ENCODE measurements around the gene AATK. TPM values are rescaled to one million over a fixed set of nuclear protein-coding genes. Genes with fewer than 3 reads are reported as not detected.

Gene AATK
- total and polyA plus RNA-seq, 8 donors = 13.3 to 48.5 (median 19.4) TPM

GRCh38 chr17:81097134-81097942 is 68.7 kb downstream of the AATK start:
- H3K27ac ChIP-seq = peak overlapping the region; percentile 40 to 72
- no peaks in the 10 kb centered on the region for H3K27me3 ChIP-seq
- H3K4me3 ChIP-seq = peak overlapping the region in 1 of 2 donors; percentile 6
- H3K4me1 ChIP-seq = peaks cover 31 to 52% of the 10 kb centered on the region in 2 donors
- peaks cover 0 to 22% of the 10 kb centered on the region in 2 donors for H3K36me3 ChIP-seq
- DNase-seq (peak; percentile 71 to 90 (median 86)), ATAC-seq (peak; percentile 71)
- intact Hi-C loops (cut with DNase I) = no loop called here
- no peaks in the 10 kb centered on the region for H3K9me3 ChIP-seq
- TF ChIP-seq CTCF (IDR thresholded peaks at IDR 0.05) = peak; percentile 45 to 53

- H3K9me3 ChIP-seq = no peaks in the 10 kb centered on the region
- ATAC-seq (peak; percentile 14), DNase-seq (no peak)
- peaks cover 0 to 19% of the 10 kb centered on the region in 2 donors for H3K36me3 ChIP-seq
- TF ChIP-seq CTCF (IDR thresholded peaks at IDR 0.05) = no peak
- H3K27me3 ChIP-seq = no peaks in the 10 kb centered on the region
- peak overlapping the region; percentile 40 to 72 for H3K27ac ChIP-seq
- intact Hi-C loops (cut with DNase I) = no loop called here
- peaks cover 31 to 52% of the 10 kb centered on the region in 2 donors for H3K4me1 ChIP-seq
- H3K4me3 ChIP-seq = no peak overlapping the region
These were observed 69.3 kb downstream of the AATK start for GRCh38 chr17:81096741-81097133.

- no peaks in the 10 kb centered on the region for H3K9me3 ChIP-seq
- DNase-seq (no peak), ATAC-seq (no peak)
- peaks cover 35 to 57% of the 10 kb centered on the region in 2 donors for H3K4me1 ChIP-seq
- no peaks in the 10 kb centered on the region for H3K27me3 ChIP-seq
- no peak overlapping the region for H3K4me3 ChIP-seq
- peak overlapping the region; percentile 65 to 69 for H3K27ac ChIP-seq
- H3K36me3 ChIP-seq = peaks cover 0 to 6% of the 10 kb centered on the region in 2 donors
- intact Hi-C loops (cut with DNase I) = no loop called here
- no peak for TF ChIP-seq CTCF (IDR thresholded peaks at IDR 0.05)
These were observed 70.6 kb downstream of the AATK start for GRCh38 chr17:81095383-81095762.

GRCh38 chr17:81094509-81095382 is 71.3 kb downstream of the AATK start:
- H3K4me1 ChIP-seq = peaks cover 39 to 64% of the 10 kb centered on the region in 2 donors
- H3K27me3 ChIP-seq = no peaks in the 10 kb centered on the region
- no peak for TF ChIP-seq CTCF (IDR thresholded peaks at IDR 0.05)
- intact Hi-C loops (cut with DNase I) = no loop called here
- ATAC-seq = peak; percentile 22
- peak; percentile 51 to 88 (median 82) for DNase-seq
- no peak overlapping the region for H3K4me3 ChIP-seq
- H3K9me3 ChIP-seq = no peaks in the 10 kb centered on the region
- H3K36me3 ChIP-seq = no peaks in the 10 kb centered on the region
- H3K27ac ChIP-seq = peak overlapping the region; percentile 65 to 69

Measured in left lung (tissue), 10 donors.